HG02571 (cell line): ENCODE results near the gene DNAJC30.

ENCODE experiments used
- ATAC-seq: cut with Tn5 transposase; IDR thresholded peaks from one replicate; pipeline ENCODE4 v1.9.1; 2021; ENCODE audit warnings: mild to moderate bottlenecking, moderate library complexity; ENCODE audit not compliant: unreplicated experiment

The DNAJC30 gene

GRCh38 chr7:73650524-73650923, 32.7 kb downstream of the DNAJC30 start:
- no peak for ATAC-seq

GRCh38 chr7:73649576-73649975, 33.7 kb downstream of the DNAJC30 start:
- no peak for ATAC-seq

- no peak for ATAC-seq
Measured at GRCh38 chr7:73648593-73649332, 34.5 kb downstream of the DNAJC30 start.

GRCh38 chr7:73647725-73648592, 35.3 kb downstream of the DNAJC30 start:
- ATAC-seq, result no peak

GRCh38 chr7:73646785-73647724, 36.2 kb downstream of the DNAJC30 start:
- ATAC-seq, result no peak

GRCh38 chr7:73645643-73646174, 37.5 kb downstream of the DNAJC30 start:
- ATAC-seq, result no peak

GRCh38 chr7:73644688-73645286, 38.5 kb downstream of the DNAJC30 start:
- ATAC-seq, result no peak

- ATAC-seq, result no peak
Measured at GRCh38 chr7:73642834-73643233, 40.4 kb downstream of the DNAJC30 start.

- no peak for ATAC-seq
Measured at GRCh38 chr7:73638911-73639310, 44.3 kb downstream of the DNAJC30 start.

GRCh38 chr7:73635428-73636200, 47.6 kb downstream of the DNAJC30 start:
- no peak for ATAC-seq

- ATAC-seq, result no peak
Measured at GRCh38 chr7:73633844-73634243, 49.4 kb downstream of the DNAJC30 start.

GRCh38 chr7:73633323-73633722, 49.9 kb downstream of the DNAJC30 start:
- no peak for ATAC-seq

- ATAC-seq, result no peak
Measured at GRCh38 chr7:73631558-73631957, 51.7 kb downstream of the DNAJC30 start.
